Stimulated activated CD8-positive, alpha-beta memory T cell treated with anti-CD3 and anti-CD28 coated beads, Interleukin-7, amount 100 ng/mL, for 48 hours (primary cell): ENCODE measurements around the gene OR7G1.

Experiments
- DNase-seq, 2 donors: peaks; one replicate each; pipeline ENCODE4 v3.0.0-alpha.2; 2020; ENCODE audit warnings: low read depth in 1 of 2; ENCODE audit errors: extremely low read depth in 1 of 2

Gene OR7G1, protein sequence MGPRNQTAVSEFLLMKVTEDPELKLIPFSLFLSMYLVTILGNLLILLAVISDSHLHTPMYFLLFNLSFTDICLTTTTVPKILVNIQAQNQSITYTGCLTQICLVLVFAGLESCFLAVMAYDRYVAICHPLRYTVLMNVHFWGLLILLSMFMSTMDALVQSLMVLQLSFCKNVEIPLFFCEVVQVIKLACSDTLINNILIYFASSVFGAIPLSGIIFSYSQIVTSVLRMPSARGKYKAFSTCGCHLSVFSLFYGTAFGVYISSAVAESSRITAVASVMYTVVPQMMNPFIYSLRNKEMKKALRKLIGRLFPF

GRCh38 chr19:9115307-9115813 is at the start of gene OR7G1:
Gene OR7G1, minus strand, starts transcription at chr19:9115763. Its CDS starts 0 bp downstream, at chr19:9115763.
- no peak for DNase-seq

- DNase-seq, result no peak
Measured at GRCh38 chr19:9165261-9165660, 49.7 kb upstream of the OR7G1 start.

DNA sequence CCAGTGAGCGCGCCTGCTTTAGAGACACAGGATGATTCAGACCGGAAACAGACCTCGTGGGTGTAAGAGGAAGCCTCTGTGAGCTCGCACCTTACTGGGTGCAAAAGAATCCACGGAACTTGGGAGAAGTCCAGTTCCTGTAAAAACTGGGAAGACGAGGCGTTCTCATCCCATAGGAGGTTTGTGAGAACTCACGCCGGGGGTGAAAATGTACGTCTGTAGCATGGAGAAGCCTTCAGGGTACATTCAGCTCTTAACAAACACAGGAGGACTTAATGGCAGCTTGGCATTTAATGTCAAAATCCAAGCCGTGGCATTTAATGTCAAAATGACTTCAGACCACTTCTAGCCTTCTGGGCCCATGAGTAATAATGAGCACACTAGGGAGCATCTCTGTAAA is 45.9 kb upstream of the OR7G1 start:
- DNase-seq, result no peak

DNA sequence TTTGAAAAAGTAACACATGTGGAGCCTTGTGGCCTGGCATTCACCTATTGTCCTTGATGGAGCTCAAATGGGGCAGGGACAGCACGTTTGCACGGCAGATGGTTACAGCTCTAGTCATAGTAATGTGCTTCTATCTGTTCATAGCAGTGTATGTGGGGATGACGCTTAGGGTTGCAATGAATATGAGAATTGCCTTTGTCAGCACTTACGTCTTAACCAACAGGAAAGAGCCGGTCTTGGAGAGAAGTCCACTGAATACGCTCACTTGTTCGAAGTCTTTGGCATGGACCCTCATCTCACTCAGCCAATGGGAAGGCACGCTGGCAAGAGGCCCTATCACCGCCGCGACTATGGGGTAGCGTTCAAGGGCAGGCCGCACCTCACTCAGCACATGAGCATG is 44.3 kb upstream of the OR7G1 start:
- DNase-seq, result no peak

- DNase-seq, result no peak
Measured at GRCh38 chr19:9156304-9156703, 40.7 kb upstream of the OR7G1 start.

DNA sequence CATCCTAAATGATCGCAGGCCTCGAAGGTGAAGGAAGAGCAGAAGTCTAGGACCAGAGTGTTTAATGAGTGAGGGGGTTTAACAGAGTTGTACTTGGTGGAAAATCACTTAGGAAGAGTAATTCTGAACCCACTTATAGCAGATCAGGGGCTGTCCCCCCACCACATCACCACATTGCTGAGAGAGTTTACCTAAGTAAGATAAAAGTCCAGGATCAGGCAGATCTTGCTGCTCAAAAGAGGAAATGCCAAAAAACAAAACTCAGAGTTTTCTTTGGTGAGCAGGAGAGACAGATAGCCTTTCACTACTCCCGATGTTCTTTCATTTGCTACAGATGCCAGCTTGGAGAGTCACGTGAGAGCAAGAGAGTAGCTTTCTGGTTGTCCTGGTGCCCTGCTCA is 40.0 kb upstream of the OR7G1 start:
- DNase-seq, result no peak

GRCh38 chr19:9151367-9151766 is 35.8 kb upstream of the OR7G1 start:
- no peak for DNase-seq

- no peak for DNase-seq
Measured at GRCh38 chr19:9150650-9151049, 35.1 kb upstream of the OR7G1 start.

GRCh38 chr19:9149997-9150396 is 34.4 kb upstream of the OR7G1 start:
- no peak for DNase-seq

DNA sequence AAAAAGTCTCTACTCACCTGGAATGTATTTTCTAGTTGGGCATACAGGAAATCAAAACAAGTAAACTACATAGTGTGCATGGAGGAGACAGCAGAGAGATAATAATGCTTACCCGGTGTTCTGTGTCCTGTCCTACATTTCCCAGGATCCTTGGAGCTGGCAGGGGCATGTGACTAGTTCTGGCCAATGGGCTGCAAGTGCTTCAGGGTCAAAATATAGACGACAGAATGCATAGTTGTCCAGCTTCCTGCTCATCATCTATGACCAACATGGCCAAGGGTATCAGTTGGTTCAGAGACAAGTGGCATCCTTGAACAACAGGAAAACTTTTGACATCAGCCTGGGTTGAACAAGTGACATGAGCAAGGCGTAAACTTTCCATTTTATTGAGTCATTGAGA is 33.1 kb upstream of the OR7G1 start:
- no peak for DNase-seq

GRCh38 chr19:9146882-9147281 is 31.3 kb upstream of the OR7G1 start:
- no peak for DNase-seq

DNA sequence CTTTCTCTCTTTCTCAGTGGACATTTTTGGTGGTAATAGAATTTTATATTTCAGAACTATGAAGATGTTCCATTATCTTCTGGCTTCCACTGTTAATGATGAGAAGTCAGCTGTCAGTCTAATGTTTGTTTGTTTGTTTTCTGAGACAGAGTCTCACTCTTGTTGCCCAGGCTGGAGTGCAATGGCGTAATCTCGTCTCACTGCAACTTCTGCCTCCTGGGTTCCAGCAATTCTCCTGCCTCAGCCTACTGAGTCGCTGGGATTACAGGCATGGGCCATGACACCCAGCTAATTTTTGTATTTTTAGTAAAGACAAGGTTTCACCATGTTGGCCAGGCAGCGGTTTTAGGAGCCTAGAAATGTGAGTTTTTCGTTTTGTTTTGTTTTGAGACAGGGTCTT is 29.4 kb upstream of the OR7G1 start:
- DNase-seq, result no peak

GRCh38 chr19:9140159-9140874 is 24.8 kb upstream of the OR7G1 start, which contains the start of gene ZNF317:
Gene ZNF317, plus strand, starts transcription at chr19:9140397. Its CDS starts 15,620 bp downstream, at chr19:9156017.
- peak; percentile 62 to 90 for DNase-seq

DNA sequence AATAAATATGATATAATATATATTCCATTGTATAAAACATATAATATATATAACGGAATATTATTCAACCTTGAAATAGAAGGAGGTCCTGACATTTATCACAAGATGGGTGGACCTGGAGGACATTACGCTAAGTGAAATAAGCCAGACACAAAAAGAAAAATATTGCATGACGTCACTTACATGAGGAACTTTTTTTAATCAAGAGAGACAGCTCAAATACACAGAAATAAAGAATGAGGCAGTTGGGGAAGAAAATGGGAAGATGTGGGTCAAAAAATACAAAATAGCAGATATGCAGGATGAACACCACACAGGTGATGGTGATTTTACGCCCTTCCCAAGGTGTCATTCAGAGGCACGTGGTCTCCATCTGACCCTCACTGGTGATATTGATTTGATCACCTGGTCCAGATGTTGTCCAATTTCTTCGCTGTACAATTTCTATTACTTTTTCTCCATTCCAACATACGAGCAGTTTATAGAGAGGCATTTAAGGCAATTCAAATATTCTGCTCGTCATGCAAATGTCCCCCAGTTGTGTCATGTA is 24.1 kb upstream of the OR7G1 start:
- no peak for DNase-seq

DNA sequence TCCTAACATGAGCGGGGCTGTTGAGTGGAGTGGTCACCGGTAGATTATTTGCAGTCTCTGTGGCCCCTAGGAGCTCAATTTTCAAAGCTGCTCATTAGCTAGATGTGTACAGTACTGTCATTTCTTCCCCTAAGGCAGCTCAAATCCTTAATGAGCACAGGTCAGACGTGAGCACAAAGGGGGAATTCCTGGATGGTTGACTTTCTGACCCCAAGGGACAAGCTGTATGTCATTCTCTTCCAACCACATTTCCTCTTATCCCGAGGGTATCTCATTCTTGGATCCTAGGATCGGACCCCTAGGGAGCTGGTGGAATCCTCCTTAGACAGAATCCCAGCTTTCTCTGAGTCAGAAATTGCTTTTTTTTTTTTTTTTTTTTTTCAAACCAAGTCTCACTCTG is 16.9 kb upstream of the OR7G1 start:
- no peak for DNase-seq

DNA sequence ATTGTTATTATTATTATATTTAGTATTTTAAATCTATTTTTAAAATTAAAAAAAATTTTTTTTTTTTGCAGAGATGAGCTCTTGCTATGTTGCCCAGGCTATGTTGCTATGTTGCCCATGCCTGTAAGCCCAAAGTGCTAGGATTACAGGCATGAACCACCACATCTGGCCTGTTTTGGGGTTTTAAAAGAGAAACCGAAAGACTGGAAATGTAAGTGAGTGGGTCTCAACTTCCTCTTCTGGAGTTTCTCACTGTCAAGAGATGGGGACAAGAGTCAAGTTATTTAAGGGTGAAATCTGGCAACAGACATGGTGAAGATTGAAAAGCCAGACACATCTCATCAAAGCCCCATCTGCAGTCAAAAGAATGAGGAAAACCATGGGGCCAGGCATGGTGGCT is 15.4 kb upstream of the OR7G1 start:
- no peak for DNase-seq

GRCh38 chr19:9128171-9128570 is 12.6 kb upstream of the OR7G1 start:
- no peak for DNase-seq

- no peak for DNase-seq
Measured at GRCh38 chr19:9126900-9127405, 11.4 kb upstream of the OR7G1 start, which contains the start of gene OR7G3. Gene OR7G3, minus strand, starts transcription at chr19:9126950. Its CDS starts 0 bp downstream, at chr19:9126950.

- DNase-seq, result no peak
Measured at GRCh38 chr19:9116547-9116946, 984 bp upstream of the OR7G1 start.

- no peak for DNase-seq
Measured at GRCh38 chr19:9109959-9110358, 5.6 kb downstream of the OR7G1 start.

- no peak for DNase-seq
Measured at GRCh38 chr19:9107375-9107774, 8.2 kb downstream of the OR7G1 start, which contains the start of gene OR7G2. Gene OR7G2, minus strand, starts transcription at chr19:9107475. Its CDS starts 4,232 bp downstream, at chr19:9103243.
